K562 (cell line): ENCODE data around the gene ERVK3-1.

ENCODE experiments used
- CAMTA2 ChIP-seq: fragments of 250-450 bp; sonication (Bioruptor Pico); conservative IDR thresholded peaks from 2 replicates; pipeline ENCODE4 v1.5.1; 2022
- KLF10 ChIP-seq: fragments of 250-450 bp; sonication (Bioruptor Pico); IDR thresholded peaks from 2 replicates; pipeline ENCODE4 v1.6.1; 2021; ENCODE audit warnings: matching md5 sums
- MTF1 ChIP-seq: fragments of 250-450 bp; sonication (Bioruptor Pico); IDR thresholded peaks from 2 replicates; pipeline ENCODE4 v1.9.0; 2021; ENCODE audit warnings: moderate library complexity, mild to moderate bottlenecking, inconsistent platforms, borderline replicate concordance
- TF ChIP-seq, protein P1 (sequence below), 3 experiments: IDR thresholded peaks in 2 of 3; conservative IDR thresholded peaks in 1 of 3; 2 replicates each; pipeline ENCODE4 v1.5.1; 2011 to 2012; ENCODE audit warnings: low read length in 3 of 3, mild to moderate bottlenecking in 3 of 3, control low read depth in 2 of 3, improper control_type of control experiment in 1 of 3, inconsistent platforms in 1 of 3, low read depth in 1 of 3, mixed read lengths in 1 of 3, moderate library complexity in 1 of 3; ENCODE audit not compliant: insufficient read depth in 2 of 3

DNA sequence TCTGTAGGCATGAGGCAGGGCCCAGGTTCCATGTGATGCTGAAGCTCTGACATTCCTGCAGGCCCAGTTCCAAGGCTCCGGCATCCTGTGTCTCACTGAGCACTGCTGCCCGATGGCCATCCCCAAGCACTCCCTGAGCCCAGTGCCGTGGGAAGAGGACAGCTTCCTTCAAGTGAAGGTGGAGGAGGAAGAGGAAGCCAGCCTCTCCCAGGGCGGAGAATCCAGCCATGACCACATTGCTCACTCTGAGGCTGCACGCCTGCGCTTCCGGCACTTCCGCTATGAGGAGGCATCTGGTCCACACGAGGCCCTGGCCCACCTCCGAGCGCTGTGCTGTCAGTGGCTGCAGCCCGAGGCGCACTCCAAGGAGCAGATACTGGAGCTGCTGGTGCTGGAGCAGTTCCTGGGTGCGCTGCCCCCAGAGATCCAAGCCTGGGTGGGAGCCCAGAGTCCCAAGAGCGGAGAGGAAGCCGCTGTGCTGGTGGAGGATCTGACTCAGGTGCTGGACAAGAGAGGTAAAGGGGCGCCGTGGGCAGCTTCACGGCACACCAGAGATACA is 29.6 kb downstream of the ERVK3-1 start:
- TF ChIP-seq CAMTA2: no peak
- no peak for TF ChIP-seq KLF10 (CRISPR knock-in tag)
- TF ChIP-seq, protein P1, sequence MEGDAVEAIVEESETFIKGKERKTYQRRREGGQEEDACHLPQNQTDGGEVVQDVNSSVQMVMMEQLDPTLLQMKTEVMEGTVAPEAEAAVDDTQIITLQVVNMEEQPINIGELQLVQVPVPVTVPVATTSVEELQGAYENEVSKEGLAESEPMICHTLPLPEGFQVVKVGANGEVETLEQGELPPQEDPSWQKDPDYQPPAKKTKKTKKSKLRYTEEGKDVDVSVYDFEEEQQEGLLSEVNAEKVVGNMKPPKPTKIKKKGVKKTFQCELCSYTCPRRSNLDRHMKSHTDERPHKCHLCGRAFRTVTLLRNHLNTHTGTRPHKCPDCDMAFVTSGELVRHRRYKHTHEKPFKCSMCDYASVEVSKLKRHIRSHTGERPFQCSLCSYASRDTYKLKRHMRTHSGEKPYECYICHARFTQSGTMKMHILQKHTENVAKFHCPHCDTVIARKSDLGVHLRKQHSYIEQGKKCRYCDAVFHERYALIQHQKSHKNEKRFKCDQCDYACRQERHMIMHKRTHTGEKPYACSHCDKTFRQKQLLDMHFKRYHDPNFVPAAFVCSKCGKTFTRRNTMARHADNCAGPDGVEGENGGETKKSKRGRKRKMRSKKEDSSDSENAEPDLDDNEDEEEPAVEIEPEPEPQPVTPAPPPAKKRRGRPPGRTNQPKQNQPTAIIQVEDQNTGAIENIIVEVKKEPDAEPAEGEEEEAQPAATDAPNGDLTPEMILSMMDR (IDR thresholded peaks at IDR 0.05 in 2 of 3, conservative IDR thresholded peaks at IDR 0.05 in 1 of 3; ENCODE audit: insufficient read depth in 2 of 3, low read depth in 1 of 3, low read length in 3 of 3): no peak
- no peak for TF ChIP-seq MTF1
